ENCODE results near the gene ARMC7. TPM values are rescaled to one million over a fixed set of nuclear protein-coding genes. Genes with fewer than 3 reads are reported as not detected.

Gene ARMC7
- total and polyA plus RNA-seq, 2 of the 13 experiments (the other 11 are each of a cell fraction or from before 2014, with no cell fraction given) = 3.9 to 4.2 TPM

DNA sequence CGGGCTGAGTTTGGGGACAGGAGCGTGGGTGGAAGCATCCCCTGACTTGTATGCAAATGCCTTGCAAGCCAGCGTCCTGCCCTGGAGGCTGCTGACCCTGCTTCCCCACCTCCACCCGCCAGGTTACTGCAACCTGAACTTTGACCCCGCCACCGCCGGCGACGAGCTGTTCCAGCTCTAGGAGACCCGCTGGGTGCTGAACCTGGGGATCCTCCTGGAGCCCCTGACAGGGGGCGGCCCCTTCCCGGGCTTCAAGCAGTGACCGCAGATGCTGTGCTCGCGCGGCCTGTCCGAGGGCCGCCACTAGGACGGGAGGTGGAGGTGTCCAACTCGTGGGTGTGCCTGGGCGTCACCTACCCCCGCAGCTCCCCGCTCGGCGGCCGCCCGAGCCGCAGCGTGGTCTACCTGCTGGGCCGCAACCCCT lies 32.7 kb upstream of the ARMC7 start (continued):
- TF ChIP-seq GFI1 (CRISPR knock-in tag; IDR thresholded peaks at IDR 0.05; ENCODE audit: borderline replicate concordance) = 0 out of 2 replicates have a peak, but pooled peaks have one; percentile 49
- TF ChIP-seq ZNF782 (CRISPR knock-in tag; IDR thresholded peaks at IDR 0.05; ENCODE audit: borderline replicate concordance) = 0 out of 2 replicates have a peak, but pooled peaks have one; percentile 39
- TF ChIP-seq, protein P1, sequence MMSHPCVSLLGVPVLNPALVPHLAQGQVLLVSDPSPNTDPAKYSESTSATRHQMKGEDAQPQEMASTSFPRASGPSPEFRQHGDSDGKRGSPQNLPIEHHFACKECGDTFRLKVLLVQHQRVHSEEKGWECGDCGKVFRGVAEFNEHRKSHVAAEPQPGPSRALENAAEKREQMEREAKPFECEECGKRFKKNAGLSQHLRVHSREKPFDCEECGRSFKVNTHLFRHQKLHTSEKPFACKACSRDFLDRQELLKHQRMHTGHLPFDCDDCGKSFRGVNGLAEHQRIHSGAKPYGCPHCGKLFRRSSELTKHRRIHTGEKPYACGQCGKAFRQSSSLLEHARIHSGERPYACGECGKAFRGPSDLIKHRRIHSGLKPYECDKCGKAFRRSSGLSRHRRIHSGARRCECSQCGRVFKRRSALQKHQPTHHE (CRISPR knock-in tag; IDR thresholded peaks at IDR 0.05; ENCODE audit: borderline replicate concordance) = no peak; the same call in 1 of the 2 replicates
- TF ChIP-seq ZSCAN22 (CRISPR knock-in tag; IDR thresholded peaks at IDR 0.05) = no peak; the same call in 1 of the 2 replicates
- no peak for TF ChIP-seq ZNF33A (CRISPR knock-in tag; IDR thresholded peaks at IDR 0.05; ENCODE audit: borderline replicate concordance)
- TF ChIP-seq ZNF230 (CRISPR knock-in tag; IDR thresholded peaks at IDR 0.05) = 0 out of 2 replicates have a peak, but pooled peaks have one; percentile 10
- no peak for TF ChIP-seq ZNF746 (CRISPR knock-in tag; IDR thresholded peaks at IDR 0.05)
- no peak for TF ChIP-seq TCF7L2 (IDR thresholded peaks at IDR 0.05; ENCODE audit: low read depth, low read length)
- TF ChIP-seq ZNF510 (CRISPR knock-in tag; IDR thresholded peaks at IDR 0.05; ENCODE audit: low read depth) = no peak
- TF ChIP-seq CBX2 (IDR thresholded peaks at IDR 0.05; ENCODE audit: low read depth, low read length) = no peak
- no peak for TF ChIP-seq CBX2 (CRISPR knock-in tag; IDR thresholded peaks at IDR 0.05; ENCODE audit: low read depth)
- TF ChIP-seq AKAP8 (CRISPR knock-in tag; IDR thresholded peaks at IDR 0.05) = no peak
- no peak for TF ChIP-seq MXI1 (IDR thresholded peaks at IDR 0.05; ENCODE audit: borderline replicate concordance, low read depth, low read length)
- TF ChIP-seq KAT8 (CRISPR knock-in tag; IDR thresholded peaks at IDR 0.05) = peak; percentile 67; the same call in 1 of the 2 replicates
- TF ChIP-seq ZNF780A (CRISPR knock-in tag; IDR thresholded peaks at IDR 0.05) = no peak
- no peak for TF ChIP-seq ZNF10 (CRISPR knock-in tag; IDR thresholded peaks at IDR 0.05; ENCODE audit: borderline replicate concordance, low read depth)
- TF ChIP-seq TOE1 (CRISPR knock-in tag; IDR thresholded peaks at IDR 0.05) = no peak
- TF ChIP-seq ZNF430 (CRISPR knock-in tag; IDR thresholded peaks at IDR 0.05) = peak; percentile 20; the same call in 1 of the 2 replicates
- TF ChIP-seq, protein P2, sequence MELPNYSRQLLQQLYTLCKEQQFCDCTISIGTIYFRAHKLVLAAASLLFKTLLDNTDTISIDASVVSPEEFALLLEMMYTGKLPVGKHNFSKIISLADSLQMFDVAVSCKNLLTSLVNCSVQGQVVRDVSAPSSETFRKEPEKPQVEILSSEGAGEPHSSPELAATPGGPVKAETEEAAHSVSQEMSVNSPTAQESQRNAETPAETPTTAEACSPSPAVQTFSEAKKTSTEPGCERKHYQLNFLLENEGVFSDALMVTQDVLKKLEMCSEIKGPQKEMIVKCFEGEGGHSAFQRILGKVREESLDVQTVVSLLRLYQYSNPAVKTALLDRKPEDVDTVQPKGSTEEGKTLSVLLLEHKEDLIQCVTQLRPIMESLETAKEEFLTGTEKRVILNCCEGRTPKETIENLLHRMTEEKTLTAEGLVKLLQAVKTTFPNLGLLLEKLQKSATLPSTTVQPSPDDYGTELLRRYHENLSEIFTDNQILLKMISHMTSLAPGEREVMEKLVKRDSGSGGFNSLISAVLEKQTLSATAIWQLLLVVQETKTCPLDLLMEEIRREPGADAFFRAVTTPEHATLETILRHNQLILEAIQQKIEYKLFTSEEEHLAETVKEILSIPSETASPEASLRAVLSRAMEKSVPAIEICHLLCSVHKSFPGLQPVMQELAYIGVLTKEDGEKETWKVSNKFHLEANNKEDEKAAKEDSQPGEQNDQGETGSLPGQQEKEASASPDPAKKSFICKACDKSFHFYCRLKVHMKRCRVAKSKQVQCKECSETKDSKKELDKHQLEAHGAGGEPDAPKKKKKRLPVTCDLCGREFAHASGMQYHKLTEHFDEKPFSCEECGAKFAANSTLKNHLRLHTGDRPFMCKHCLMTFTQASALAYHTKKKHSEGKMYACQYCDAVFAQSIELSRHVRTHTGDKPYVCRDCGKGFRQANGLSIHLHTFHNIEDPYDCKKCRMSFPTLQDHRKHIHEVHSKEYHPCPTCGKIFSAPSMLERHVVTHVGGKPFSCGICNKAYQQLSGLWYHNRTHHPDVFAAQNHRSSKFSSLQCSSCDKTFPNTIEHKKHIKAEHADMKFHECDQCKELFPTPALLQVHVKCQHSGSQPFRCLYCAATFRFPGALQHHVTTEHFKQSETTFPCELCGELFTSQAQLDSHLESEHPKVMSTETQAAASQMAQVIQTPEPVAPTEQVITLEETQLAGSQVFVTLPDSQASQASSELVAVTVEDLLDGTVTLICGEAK (IDR thresholded peaks at IDR 0.05) = no peak
- TF ChIP-seq, protein P2 (CRISPR knock-in tag; IDR thresholded peaks at IDR 0.05) = no peak
- TF ChIP-seq REXO4 (CRISPR knock-in tag; IDR thresholded peaks at IDR 0.05; ENCODE audit: borderline replicate concordance) = no peak
